HepG2 (cell line): ENCODE data around the gene FAM114A1. TPM values are rescaled to one million over a fixed set of nuclear protein-coding genes. Genes with fewer than 3 reads are reported as not detected.

Source experiments
- ARHGAP35 ChIP-seq: sonication (generic); formaldehyde crosslinking; IDR thresholded peaks from 2 replicates; pipeline ENCODE4 v1.9.0; 2022; ENCODE audit warnings: mild to moderate bottlenecking, inconsistent platforms, moderate library complexity, missing genetic modification reagents, borderline replicate concordance
- BHLHE40 ChIP-seq: IDR thresholded peaks from 2 replicates; pipeline ENCODE4 v1.6.1; 2011; ENCODE audit warnings: low read length, improper control_type of control experiment
- HMG20A ChIP-seq: IDR thresholded peaks from 2 replicates; pipeline ENCODE4 v1.6.1; 2016; ENCODE audit warnings: borderline replicate concordance
- IKZF4 ChIP-seq: sonication (generic); formaldehyde crosslinking; IDR thresholded peaks from 2 replicates; pipeline ENCODE4 v1.5.1; 2020; ENCODE audit warnings: borderline replicate concordance, mild to moderate bottlenecking, low read depth, missing genetic modification reagents; ENCODE audit errors: not compliant biosample characterization
- SMAD9 ChIP-seq: sonication (generic); formaldehyde crosslinking; IDR thresholded peaks from 2 replicates; pipeline ENCODE4 v1.5.1; 2020; ENCODE audit warnings: mild to moderate bottlenecking, missing genetic modification reagents
- TGIF2 ChIP-seq: IDR thresholded peaks from 2 replicates; pipeline ENCODE4 v1.6.1; 2016; ENCODE audit warnings: control low read depth, missing compliant biosample characterization
- ZNF20 ChIP-seq: sonication (generic); formaldehyde crosslinking; IDR thresholded peaks from 2 replicates; pipeline ENCODE4 v1.4.0; 2020; ENCODE audit warnings: mild to moderate bottlenecking, moderate library complexity, missing genetic modification reagents
- ZNF253 ChIP-seq: sonication (generic); formaldehyde crosslinking; IDR thresholded peaks from 2 replicates; pipeline ENCODE4 v1.8.0; 2022; ENCODE audit warnings: mild to moderate bottlenecking, missing genetic modification reagents, borderline replicate concordance
- ZNF354B ChIP-seq: sonication (generic); formaldehyde crosslinking; IDR thresholded peaks from 2 replicates; pipeline ENCODE4 v1.8.0; 2022; ENCODE audit warnings: mild to moderate bottlenecking, missing genetic modification reagents
- ZNF737 ChIP-seq: sonication (generic); formaldehyde crosslinking; IDR thresholded peaks from 2 replicates; pipeline ENCODE4 v1.5.0; 2020; ENCODE audit warnings: missing genetic modification reagents, mild to moderate bottlenecking, borderline replicate concordance
- ZNF749 ChIP-seq: sonication (generic); formaldehyde crosslinking; IDR thresholded peaks from 2 replicates; pipeline ENCODE4 v1.8.0; 2022; ENCODE audit warnings: mild to moderate bottlenecking, missing genetic modification reagents, moderate library complexity, borderline replicate concordance
- polyA plus RNA-seq, 8 experiments: library from polyadenylated mRNA; depleted of rRNA in 3 of 8; stranded (reverse) in 7 of 8; unstranded in 1 of 8; fragments of >200 nt; fragmentation: Illumina TruSeq in 4 of 8; extraction: Trizol in 4 of 8; gene quantifications; 2 replicates each; pipeline versions ENCODE4 v1.2.1 to v1.2.3, GENCODE V29; 2011 to 2016; ENCODE audit warnings: low read depth in 4 of 8, missing spikeins in 1 of 8, mixed read lengths in 1 of 8; ENCODE audit not compliant: insufficient read depth in 1 of 8
- total RNA-seq, 5 experiments: library from RNA; depleted of rRNA; stranded (reverse); fragments of >200 nt; fragmentation: Illumina TruSeq; extraction: Trizol; gene quantifications; 2 replicates each; pipeline ENCODE4 v1.2.3, GENCODE V29; 2016; ENCODE audit warnings: low read depth in 1 of 5
- TF ChIP-seq, protein P1 (sequence below): sonication (generic); formaldehyde crosslinking; IDR thresholded peaks from 2 replicates; pipeline ENCODE4 v1.4.0; 2020; ENCODE audit warnings: missing genetic modification reagents
- TF ChIP-seq, protein P2 (sequence below), 2 experiments: sonication (generic) in 1 of 2; formaldehyde crosslinking in 1 of 2; IDR thresholded peaks; 2 replicates each; pipeline versions ENCODE4 v1.4.0 to v1.6.1; 2018 to 2020; ENCODE audit warnings: missing genetic modification reagents in 2 of 2, borderline replicate concordance in 1 of 2, low read depth in 1 of 2, mild to moderate bottlenecking in 1 of 2, missing biosample characterization in 1 of 2
- TF ChIP-seq, protein P3 (sequence below): sonication (generic); formaldehyde crosslinking; IDR thresholded peaks from 2 replicates; pipeline ENCODE4 v1.4.0; 2020; ENCODE audit warnings: missing genetic modification reagents, mild to moderate bottlenecking, borderline replicate concordance
- TF ChIP-seq, protein P4 (sequence below): sonication (generic); formaldehyde crosslinking; IDR thresholded peaks from 2 replicates; pipeline ENCODE4 v1.9.0; 2021; ENCODE audit warnings: mild to moderate bottlenecking, missing genetic modification reagents
- TF ChIP-seq, protein P5 (sequence below): sonication (generic); formaldehyde crosslinking; IDR thresholded peaks from 2 replicates; pipeline ENCODE4 v1.4.0; 2020; ENCODE audit warnings: low read depth, mild to moderate bottlenecking, missing genetic modification reagents

The FAM114A1 gene
- total and polyA plus RNA-seq, 2 of the 13 experiments (the other 11 are each of a cell fraction or from before 2014, with no cell fraction given) = 61.0 to 76.9 TPM

DNA sequence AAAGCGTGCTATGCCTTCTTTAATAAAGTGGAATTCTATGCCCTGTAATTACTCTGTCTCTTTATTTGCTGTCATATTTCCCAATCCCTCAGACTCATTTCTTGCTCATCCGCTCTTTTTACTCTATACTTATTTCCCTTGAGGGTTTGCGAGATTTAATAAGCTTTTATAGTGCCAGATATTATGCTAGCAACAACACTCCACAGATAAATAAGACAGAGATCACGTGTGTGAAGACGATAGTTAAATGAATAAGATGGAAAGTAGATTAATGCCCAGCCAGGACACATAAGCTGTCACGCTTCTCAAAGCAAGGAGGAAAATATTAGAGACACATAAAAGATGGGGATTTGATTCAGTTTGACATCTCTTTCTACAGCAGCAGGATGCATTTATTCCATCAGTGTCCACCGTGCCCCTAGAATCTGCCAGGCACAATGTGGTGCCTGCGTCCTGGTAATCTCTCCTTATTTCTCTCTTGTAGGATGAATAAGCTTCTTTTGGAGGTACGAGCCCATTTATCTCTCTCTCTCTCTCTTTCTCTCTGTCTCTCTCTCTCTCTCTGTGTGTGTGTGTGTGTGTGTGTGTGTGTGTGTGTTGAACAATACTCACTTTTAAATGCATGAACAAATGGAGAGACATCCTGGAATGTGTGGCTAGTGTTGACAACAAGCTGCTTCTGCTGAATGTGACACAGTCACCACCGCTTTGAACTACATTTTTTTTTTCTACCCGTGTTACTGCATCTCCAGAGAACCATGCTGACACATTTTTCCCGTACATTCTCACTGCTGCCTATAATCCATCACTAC, 116.4 kb downstream of the FAM114A1 start (continued):
- TF ChIP-seq ARHGAP35 (no peak), SMAD9 (CRISPR knock-in tag) (no peak), ZNF354B (CRISPR knock-in tag) (no peak), ZNF737 (CRISPR knock-in tag) (no peak), BHLHE40 (peak; percentile 15; the same call in 1 of the 2 replicates), ZNF749 (CRISPR knock-in tag) (no peak), ZNF20 (no peak), IKZF4 (CRISPR knock-in tag) (no peak), ZNF253 (CRISPR knock-in tag) (no peak), TGIF2 (CRISPR knock-in tag) (no peak), HMG20A (CRISPR knock-in tag) (peak; percentile 28; the same call in 1 of the 2 replicates)
- TF ChIP-seq, protein P1, sequence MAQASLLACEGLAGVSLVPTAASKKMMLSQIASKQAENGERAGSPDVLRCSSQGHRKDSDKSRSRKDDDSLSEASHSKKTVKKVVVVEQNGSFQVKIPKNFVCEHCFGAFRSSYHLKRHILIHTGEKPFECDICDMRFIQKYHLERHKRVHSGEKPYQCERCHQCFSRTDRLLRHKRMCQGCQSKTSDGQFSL (CRISPR knock-in tag) = no peak
- TF ChIP-seq, protein P2, sequence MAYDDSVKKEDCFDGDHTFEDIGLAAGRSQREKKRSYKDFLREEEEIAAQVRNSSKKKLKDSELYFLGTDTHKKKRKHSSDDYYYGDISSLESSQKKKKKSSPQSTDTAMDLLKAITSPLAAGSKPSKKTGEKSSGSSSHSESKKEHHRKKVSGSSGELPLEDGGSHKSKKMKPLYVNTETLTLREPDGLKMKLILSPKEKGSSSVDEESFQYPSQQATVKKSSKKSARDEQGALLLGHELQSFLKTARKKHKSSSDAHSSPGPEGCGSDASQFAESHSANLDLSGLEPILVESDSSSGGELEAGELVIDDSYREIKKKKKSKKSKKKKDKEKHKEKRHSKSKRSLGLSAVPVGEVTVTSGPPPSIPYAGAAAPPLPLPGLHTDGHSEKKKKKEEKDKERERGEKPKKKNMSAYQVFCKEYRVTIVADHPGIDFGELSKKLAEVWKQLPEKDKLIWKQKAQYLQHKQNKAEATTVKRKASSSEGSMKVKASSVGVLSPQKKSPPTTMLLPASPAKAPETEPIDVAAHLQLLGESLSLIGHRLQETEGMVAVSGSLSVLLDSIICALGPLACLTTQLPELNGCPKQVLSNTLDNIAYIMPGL (CRISPR knock-in tag; IDR thresholded peaks at IDR 0.05; ENCODE audit: borderline replicate concordance in 1 of 2, low read depth in 1 of 2) = no peak
- TF ChIP-seq, protein P3, sequence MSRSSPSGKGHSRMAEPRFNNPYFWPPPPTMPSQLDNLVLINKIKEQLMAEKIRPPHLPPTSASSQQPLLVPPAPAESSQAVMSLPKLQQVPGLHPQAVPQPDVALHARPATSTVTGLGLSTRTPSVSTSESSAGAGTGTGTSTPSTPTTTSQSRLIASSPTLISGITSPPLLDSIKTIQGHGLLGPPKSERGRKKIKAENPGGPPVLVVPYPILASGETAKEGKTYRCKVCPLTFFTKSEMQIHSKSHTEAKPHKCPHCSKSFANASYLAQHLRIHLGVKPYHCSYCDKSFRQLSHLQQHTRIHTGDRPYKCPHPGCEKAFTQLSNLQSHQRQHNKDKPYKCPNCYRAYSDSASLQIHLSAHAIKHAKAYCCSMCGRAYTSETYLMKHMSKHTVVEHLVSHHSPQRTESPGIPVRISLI (CRISPR knock-in tag) = peak; percentile 54; the same call in 1 of the 2 replicates
- TF ChIP-seq, protein P4, sequence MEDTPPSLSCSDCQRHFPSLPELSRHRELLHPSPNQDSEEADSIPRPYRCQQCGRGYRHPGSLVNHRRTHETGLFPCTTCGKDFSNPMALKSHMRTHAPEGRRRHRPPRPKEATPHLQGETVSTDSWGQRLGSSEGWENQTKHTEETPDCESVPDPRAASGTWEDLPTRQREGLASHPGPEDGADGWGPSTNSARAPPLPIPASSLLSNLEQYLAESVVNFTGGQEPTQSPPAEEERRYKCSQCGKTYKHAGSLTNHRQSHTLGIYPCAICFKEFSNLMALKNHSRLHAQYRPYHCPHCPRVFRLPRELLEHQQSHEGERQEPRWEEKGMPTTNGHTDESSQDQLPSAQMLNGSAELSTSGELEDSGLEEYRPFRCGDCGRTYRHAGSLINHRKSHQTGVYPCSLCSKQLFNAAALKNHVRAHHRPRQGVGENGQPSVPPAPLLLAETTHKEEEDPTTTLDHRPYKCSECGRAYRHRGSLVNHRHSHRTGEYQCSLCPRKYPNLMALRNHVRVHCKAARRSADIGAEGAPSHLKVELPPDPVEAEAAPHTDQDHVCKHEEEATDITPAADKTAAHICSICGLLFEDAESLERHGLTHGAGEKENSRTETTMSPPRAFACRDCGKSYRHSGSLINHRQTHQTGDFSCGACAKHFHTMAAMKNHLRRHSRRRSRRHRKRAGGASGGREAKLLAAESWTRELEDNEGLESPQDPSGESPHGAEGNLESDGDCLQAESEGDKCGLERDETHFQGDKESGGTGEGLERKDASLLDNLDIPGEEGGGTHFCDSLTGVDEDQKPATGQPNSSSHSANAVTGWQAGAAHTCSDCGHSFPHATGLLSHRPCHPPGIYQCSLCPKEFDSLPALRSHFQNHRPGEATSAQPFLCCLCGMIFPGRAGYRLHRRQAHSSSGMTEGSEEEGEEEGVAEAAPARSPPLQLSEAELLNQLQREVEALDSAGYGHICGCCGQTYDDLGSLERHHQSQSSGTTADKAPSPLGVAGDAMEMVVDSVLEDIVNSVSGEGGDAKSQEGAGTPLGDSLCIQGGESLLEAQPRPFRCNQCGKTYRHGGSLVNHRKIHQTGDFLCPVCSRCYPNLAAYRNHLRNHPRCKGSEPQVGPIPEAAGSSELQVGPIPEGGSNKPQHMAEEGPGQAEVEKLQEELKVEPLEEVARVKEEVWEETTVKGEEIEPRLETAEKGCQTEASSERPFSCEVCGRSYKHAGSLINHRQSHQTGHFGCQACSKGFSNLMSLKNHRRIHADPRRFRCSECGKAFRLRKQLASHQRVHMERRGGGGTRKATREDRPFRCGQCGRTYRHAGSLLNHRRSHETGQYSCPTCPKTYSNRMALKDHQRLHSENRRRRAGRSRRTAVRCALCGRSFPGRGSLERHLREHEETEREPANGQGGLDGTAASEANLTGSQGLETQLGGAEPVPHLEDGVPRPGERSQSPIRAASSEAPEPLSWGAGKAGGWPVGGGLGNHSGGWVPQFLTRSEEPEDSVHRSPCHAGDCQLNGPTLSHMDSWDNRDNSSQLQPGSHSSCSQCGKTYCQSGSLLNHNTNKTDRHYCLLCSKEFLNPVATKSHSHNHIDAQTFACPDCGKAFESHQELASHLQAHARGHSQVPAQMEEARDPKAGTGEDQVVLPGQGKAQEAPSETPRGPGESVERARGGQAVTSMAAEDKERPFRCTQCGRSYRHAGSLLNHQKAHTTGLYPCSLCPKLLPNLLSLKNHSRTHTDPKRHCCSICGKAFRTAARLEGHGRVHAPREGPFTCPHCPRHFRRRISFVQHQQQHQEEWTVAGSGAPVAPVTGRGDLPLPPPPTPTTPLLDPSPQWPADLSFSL = peak; percentile 62; the same call in 1 of the 2 replicates
- TF ChIP-seq, protein P5, sequence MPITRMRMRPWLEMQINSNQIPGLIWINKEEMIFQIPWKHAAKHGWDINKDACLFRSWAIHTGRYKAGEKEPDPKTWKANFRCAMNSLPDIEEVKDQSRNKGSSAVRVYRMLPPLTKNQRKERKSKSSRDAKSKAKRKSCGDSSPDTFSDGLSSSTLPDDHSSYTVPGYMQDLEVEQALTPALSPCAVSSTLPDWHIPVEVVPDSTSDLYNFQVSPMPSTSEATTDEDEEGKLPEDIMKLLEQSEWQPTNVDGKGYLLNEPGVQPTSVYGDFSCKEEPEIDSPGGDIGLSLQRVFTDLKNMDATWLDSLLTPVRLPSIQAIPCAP (CRISPR knock-in tag) = no peak
